Activated naive CD4-positive, alpha-beta T cell treated with anti-CD3 and anti-CD28 coated beads, Interleukin-2, amount 50 U/mL, for 16 hours (primary cell): Measurements from ENCODE around the gene CERCAM.

Source experiments
- DNase-seq: peaks from one replicate; pipeline ENCODE4 v3.0.0-alpha.2; 2020

The CERCAM gene

DNA sequence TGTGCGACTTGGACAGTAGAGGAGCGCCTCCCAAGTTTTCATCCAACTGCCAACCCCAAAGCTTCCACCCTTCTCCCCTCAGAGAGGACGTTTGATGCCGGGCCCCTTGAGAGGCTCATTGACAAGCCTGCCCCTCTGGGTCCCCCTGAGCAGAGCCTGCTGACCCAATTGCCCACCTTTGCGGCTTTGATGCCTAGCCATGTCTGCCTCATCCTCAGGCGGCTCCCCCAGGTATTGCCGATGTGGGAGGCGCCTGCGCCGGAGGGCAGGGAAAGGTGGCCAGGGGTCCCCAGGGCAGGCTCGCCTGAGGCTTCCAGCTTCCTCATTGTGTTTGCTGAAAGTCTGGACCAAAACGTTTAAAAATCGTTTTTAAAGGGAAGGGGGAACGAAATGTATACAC, 36.5 kb downstream of the CERCAM start:
- no peak for DNase-seq

DNA sequence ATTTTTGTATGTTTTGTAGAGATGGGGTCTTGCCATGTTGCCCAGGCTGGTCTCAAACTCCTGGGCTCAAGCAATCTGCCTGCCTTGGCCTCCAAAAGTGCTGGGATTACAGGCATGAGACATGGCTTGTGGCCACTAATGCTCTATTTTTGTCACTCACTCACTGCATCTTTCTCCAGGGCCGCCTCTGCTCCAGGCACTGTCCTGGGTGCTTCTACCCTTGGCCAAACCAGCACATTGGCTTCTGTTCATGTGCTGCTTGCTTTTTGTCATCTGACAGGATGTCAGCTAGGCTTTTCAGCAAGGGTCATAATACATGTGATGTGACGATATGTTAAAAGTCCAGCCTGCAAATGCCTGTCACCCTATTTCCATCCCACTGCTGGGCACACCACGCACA, 38.4 kb downstream of the CERCAM start:
- no peak for DNase-seq

DNA sequence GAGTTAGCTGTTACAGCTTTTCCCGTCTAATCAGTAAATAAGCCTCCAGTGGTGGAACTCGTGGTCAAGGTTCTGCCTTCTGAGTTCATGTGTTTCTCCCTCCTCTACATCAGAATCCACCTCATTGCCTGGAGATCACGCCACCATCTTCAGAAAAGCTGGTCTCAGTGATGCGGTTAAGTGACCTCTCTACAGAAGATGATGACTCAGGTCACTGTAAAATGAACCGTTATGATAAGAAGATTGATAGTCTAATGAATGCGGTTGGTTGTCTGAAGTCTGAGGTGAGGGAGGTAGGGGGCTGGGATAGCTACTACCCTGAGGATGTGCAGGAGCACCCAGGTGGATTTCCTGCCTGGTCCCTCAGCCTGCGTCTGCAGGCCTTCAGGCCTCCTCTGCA, 48.4 kb downstream of the CERCAM start:
- no peak for DNase-seq

DNA sequence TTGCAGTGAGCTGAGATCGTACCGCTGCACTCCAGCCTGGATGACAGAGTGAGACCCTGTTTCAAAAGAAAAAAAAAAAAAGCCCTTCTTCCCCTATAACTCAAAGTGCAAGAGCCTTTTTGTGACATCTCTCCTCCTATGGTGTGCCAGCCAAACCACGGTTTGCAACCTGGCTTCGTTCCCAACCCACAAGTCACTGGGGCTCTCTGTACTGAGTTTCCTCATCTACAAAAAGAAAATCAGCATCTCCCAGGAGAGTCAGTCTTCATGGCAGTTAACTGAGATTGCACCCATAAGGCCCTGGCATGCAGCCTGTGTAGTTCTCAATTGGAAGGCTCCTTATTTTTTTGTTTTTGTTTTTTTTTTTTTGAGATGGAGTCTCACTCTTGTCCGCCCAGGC, 49.9 kb downstream of the CERCAM start:
- DNase-seq: no peak

DNA sequence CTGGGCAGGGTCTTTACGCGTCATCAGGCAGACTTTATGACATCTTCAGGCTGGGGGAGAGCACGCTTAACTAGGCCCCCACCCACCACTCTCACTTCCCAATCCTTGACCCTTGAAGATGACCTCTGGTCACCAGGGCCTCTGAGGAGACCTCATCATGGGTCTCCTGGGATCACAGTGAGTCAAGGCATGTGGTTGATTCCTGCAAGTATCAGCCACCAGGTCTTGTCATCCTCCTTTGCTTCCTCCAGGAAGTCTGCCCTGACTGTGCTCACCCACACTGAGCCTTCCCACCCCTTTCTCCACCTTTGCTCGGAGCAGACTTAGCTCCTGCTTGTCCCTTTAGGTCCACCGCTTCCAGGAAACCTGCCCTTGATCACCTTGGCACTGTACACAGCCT, 52.4 kb downstream of the CERCAM start:
- no peak for DNase-seq

DNA sequence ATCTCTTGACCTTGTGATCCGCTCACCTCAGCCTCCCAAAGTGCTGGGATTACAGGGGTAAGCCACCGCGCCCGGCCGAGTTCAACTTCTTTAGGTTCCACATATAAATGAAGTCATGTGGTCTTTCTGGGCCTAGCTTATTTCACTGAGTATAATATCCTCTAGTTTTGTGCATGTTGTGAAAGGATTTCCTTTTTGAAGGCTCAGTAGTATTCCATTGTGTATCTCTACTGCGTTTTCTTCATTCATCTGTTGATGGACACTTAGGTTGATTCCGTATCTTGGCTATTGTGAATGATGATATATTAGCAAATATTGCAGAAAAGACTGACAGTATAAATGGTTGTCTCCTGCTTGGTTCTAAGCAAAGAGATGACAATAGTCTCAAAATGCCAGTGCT, 55.2 kb downstream of the CERCAM start:
- DNase-seq: no peak

DNA sequence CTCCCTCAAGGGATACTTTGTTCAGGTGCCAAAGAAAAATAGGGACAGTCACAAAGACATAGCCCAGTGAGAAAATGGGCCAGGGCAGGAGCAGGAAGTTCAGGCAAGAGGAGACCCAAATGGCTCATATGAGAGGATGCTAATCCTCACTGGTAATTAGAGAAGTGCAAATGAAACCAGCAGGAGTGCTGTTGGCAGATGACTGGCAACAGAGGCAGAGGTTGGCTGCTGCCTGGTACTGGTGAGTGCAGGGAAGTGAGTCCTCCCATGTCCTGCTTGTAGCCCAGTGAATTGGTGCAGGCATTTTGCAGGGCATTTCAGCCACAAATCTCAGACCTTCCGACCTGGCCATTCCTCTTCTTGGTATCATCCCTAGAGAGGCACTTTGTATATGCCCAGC, 58.6 kb downstream of the CERCAM start:
- no peak for DNase-seq

DNA sequence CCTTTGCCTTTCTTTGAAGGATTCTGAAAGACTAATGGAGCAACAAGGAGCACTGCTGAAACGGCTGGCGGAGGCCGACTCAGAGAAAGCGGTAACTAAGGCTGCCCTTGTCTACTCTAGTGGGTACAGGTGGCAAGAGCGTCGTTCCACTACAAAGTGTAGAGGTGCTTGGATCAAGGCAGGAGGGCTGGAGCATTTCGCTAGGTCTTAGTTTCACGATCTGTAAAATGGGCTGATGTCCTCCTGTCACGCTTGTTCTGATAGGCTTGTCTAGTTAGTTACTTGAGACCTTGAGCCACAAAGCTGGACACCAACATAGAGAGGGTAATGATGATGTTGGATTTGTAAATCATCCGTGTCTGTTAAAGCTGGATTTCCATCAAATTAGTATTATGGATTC, 60.9 kb downstream of the CERCAM start:
- DNase-seq: no peak

DNA sequence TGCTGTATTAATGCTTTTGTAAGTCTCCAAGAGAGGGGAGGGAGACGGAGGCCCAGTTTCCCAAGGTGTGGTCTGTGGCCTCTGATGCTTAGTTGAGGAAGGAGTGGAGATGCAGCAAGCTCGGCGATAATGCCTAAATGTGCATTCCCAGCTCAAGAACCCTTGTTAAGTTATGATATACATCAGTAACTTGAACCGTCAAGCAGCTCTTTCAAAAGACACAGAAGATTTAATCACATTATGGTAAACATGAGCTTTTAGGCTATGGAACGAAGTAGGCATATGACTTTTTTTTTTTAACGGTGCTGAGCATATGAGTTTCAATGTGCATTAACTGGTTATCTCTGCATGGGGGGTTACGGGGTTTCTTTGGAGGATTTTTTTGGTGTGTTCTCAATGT, 61.5 kb downstream of the CERCAM start:
- DNase-seq: no peak

DNA sequence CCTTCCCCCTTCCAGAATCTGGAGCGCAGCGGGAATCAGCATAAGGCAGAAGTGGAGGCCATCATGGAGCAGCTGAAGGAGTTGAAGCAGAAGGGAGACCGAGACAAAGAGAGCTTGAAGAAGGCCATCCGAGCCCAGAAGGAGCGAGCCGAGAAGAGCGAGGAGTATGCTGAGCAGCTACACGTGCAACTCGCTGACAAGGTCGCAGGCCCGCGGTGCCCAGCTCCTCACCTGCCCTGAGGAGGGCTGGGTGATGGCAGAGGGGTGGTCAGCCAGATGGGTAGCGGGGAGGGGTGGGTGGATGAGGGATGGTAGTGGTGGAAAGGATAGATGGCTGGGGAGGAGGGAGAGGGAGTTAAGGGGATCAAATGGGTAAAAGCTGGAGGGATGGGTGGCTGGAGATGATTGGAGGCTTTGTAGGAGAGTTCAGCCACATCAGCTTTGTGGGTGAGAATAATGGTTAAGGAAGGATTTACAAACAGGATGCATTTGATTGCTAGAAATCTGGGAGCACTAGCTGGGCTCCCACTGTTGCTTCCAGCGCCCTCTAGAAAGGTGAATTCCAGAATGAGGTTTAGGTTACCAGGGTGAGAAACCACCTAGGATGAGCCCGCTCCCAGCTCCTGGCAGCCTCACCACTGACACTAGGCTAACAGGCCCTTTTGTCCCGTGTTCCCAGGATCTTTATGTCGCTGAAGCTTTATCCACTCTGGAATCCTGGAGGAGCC, 64.2 kb downstream of the CERCAM start:
- DNase-seq: no peak

DNA sequence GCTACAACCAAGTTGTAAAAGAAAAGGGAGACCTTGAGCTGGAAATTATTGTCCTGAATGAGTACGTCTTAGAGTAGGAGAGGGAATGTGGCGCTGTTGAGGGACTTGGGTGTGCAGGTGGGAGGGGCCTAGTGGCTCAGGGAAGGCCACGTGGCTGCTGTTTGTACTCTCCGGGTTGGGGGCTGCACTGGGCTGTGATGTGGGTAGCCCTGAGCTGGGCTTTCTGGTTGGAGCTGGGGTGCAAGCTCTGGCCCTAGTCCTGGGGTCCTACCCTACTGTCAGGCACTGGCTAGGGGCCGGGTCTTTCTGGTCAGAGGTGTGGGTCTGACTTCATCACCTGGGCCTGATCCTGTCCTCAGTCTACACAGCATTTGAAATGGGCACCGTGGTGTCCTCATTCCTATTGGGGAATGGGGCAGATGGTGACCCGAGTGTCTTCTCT, 64.8 kb downstream of the CERCAM start:
- no peak for DNase-seq

DNA sequence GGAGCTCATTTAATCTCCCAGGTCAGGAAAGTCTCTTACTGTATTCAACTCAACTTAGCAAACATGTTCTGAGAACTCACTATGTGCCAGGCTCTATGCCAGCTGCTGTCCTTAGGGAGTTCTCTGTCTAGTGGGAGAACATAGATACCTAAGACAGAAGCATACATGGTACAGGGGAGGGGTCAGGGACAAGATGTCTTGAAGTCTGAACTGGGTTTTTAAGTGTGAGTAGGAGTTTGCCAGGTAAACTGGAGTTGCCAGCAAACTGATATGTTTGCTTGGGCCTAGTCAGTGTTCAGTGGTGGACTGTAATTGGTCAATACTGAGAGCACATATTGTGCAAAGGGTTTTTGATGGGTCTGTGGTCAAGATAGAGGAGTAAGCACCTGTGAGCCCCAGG, 65.5 kb downstream of the CERCAM start:
- DNase-seq: no peak
